Natural killer cell (primary cell): ENCODE results near the gene DCAF5. TPM values are rescaled to one million over a fixed set of nuclear protein-coding genes. Genes with fewer than 3 reads are reported as not detected.

Source experiments
- ATAC-seq, 3 donors: fragments of 150-1000 bp in 2 of 3; fragments of 200-7000 bp in 1 of 3; cut with Tn5 transposase; 1 replicate in 1 of 3; 2 replicates in 2 of 3; pipeline ENCODE4 v1.10.0; 2021; ENCODE audit warnings: mild to moderate bottlenecking in 2 of 3, moderate library complexity in 2 of 3
- DNase-seq, 2 donors: peaks; one replicate each; pipeline versions ENCODE4 v3.0.0 to v3.0.0-alpha.2; 2013 to 2021; ENCODE audit warnings: mixed read lengths in 1 of 2
- H3K27ac ChIP-seq: one replicate; pipeline ENCODE4 v1.5.1; 2013; ENCODE audit warnings: mild to moderate bottlenecking, low read length
- H3K27me3 ChIP-seq: one replicate; pipeline ENCODE4 v1.6.1; 2013; ENCODE audit warnings: low read length; ENCODE audit not compliant: control insufficient read depth, insufficient read depth
- H3K36me3 ChIP-seq: one replicate; pipeline ENCODE4 v1.6.1; 2013; ENCODE audit warnings: low read length; ENCODE audit not compliant: control insufficient read depth, insufficient read depth
- H3K4me1 ChIP-seq: one replicate; pipeline ENCODE4 v1.6.1; 2013; ENCODE audit warnings: low read length; ENCODE audit not compliant: control insufficient read depth, insufficient read depth
- H3K4me3 ChIP-seq: one replicate; pipeline ENCODE4 v1.5.1; 2013; ENCODE audit warnings: low read length
- H3K9me3 ChIP-seq: one replicate; pipeline ENCODE4 v1.6.1; 2013; ENCODE audit warnings: low read length; ENCODE audit not compliant: control insufficient read depth, insufficient read depth
- H3K27ac Mint-ChIP-seq, 2 donors: one replicate each; pipeline ENCODE4 v1.8.0; 2022; ENCODE audit warnings: mild to moderate bottlenecking in 2 of 2, mixed read lengths in 2 of 2, moderate library complexity in 1 of 2
- H3K27me3 Mint-ChIP-seq, 2 donors: one replicate each; pipeline ENCODE4 v1.8.0; 2022; ENCODE audit warnings: low read depth in 2 of 2, mixed read lengths in 2 of 2
- H3K36me3 Mint-ChIP-seq: one replicate; pipeline ENCODE4 v1.8.0; 2022; ENCODE audit warnings: mixed read lengths
- H3K4me1 Mint-ChIP-seq, 2 donors: one replicate each; pipeline ENCODE4 v1.8.0; 2022; ENCODE audit warnings: mixed read lengths in 2 of 2
- H3K4me3 Mint-ChIP-seq: one replicate; pipeline ENCODE4 v1.8.0; 2022; ENCODE audit warnings: mild to moderate bottlenecking, moderate library complexity, mixed read lengths
- H3K9me3 Mint-ChIP-seq, 2 donors: one replicate each; pipeline ENCODE4 v1.8.0; 2022; ENCODE audit warnings: mixed read lengths in 2 of 2
- CTCF ChIP-seq: fragments of 200-600 bp; IDR thresholded peaks from one replicate; pipeline ENCODE4 v1.8.0; 2022; ENCODE audit warnings: antibody characterized with exemption
- WGBS: methylation state at CpG from one replicate; pipeline ENCODE4 v1.1.7; 2013; ENCODE audit warnings: missing lambda C conversion rate; ENCODE audit not compliant: insufficient coverage; 5-methylcytosine and 5-hydroxymethylcytosine counted together
- intact Hi-C: fragments of 100-400 bp; cut with micrococcal nuclease; formaldehyde crosslinking; loops from one replicate; pipeline ENCODE4 v1.14.2; 2022
- total RNA-seq, 4 donors: library from RNA; stranded (reverse); fragments of 120-200 nt in 1 of 4; gene quantifications; one replicate each; pipeline versions ENCODE4 v1.2.3 to v1.2.4, GENCODE V29; 2013 to 2022

DCAF5 gene
- total RNA-seq, 3 donors from 2014 or later (not counting 1 experiment from before 2014, with no cell fraction given), result 92.0 to 112 (median 99.2) TPM

GRCh38 chr14:69091006-69091405 is 61.9 kb downstream of the DCAF5 start:
- Mint-ChIP-seq H3K36me3 (peaks cover 13% of the 10 kb centered on the region), H3K4me1 (peaks cover 32 to 45% of the 10 kb centered on the region in 2 donors), H3K4me3 (no peak overlapping the region), H3K27me3 (no peaks in the 10 kb centered on the region), H3K27ac (peak overlapping the region in 1 of 2 donors; percentile 58), H3K9me3 (no peaks in the 10 kb centered on the region)
- no peaks in the 10 kb centered on the region for H3K4me1 ChIP-seq
- H3K36me3 ChIP-seq, result peaks cover 36% of the 10 kb centered on the region
- no peak overlapping the region for H3K27ac ChIP-seq
- no peaks in the 10 kb centered on the region for H3K27me3 ChIP-seq
- DNase-seq, result no peak
- TF ChIP-seq CTCF, result no peak
- ATAC-seq, result no peak
- H3K9me3 ChIP-seq, result no peaks in the 10 kb centered on the region
- intact Hi-C loops, result no loop called here
- no peak overlapping the region for H3K4me3 ChIP-seq

GRCh38 chr14:69090187-69090789 is 62.6 kb downstream of the DCAF5 start:
- Mint-ChIP-seq H3K36me3 (peaks cover 13% of the 10 kb centered on the region), H3K27ac (no peak overlapping the region), H3K4me1 (peaks cover 24 to 40% of the 10 kb centered on the region in 2 donors), H3K9me3 (no peaks in the 10 kb centered on the region), H3K4me3 (no peak overlapping the region), H3K27me3 (no peaks in the 10 kb centered on the region)
- Histone ChIP-seq H3K4me1 (no peaks in the 10 kb centered on the region), H3K9me3 (no peaks in the 10 kb centered on the region), H3K36me3 (peaks cover 37% of the 10 kb centered on the region), H3K4me3 (no peak overlapping the region), H3K27ac (no peak overlapping the region), H3K27me3 (no peaks in the 10 kb centered on the region)
- TF ChIP-seq CTCF, result peak; percentile 57
- intact Hi-C loops, result no loop called here
- WGBS, result 94% methylated on average over 3 of the region's 4 CpGs
- ATAC-seq (peak in 2 of 3 donors; percentile 58 to 64), DNase-seq (peak in 1 of 2 donors; percentile 66)

GRCh38 chr14:69089046-69089445 is 63.9 kb downstream of the DCAF5 start:
- WGBS, result 86% methylated on average over 1 of the region's 1 CpG
- H3K36me3 Mint-ChIP-seq, result peaks cover 17% of the 10 kb centered on the region

More at GRCh38 chr14:69089046-69089445, 63.9 kb downstream of the DCAF5 start:
- H3K4me1 Mint-ChIP-seq, result peaks cover 15 to 32% of the 10 kb centered on the region in 2 donors
- Histone ChIP-seq H3K27me3 (no peaks in the 10 kb centered on the region), H3K36me3 (peaks cover 43% of the 10 kb centered on the region), H3K4me1 (no peaks in the 10 kb centered on the region), H3K9me3 (no peaks in the 10 kb centered on the region), H3K4me3 (no peak overlapping the region), H3K27ac (no peak overlapping the region)
- H3K9me3 Mint-ChIP-seq, result no peaks in the 10 kb centered on the region
- intact Hi-C loops, result no loop called here
- DNase-seq (no peak), ATAC-seq (no peak)
- no peak for TF ChIP-seq CTCF
- no peak overlapping the region for H3K27ac Mint-ChIP-seq
- H3K4me3 Mint-ChIP-seq, result no peak overlapping the region
- no peaks in the 10 kb centered on the region for H3K27me3 Mint-ChIP-seq
